Endothelial cell of umbilical vein (primary cell): ENCODE results near the gene C3orf33.
"Not testable (repeated sequence)": the region's sequence is repeated elsewhere in the genome, so short reads cannot be mapped to it uniquely, and the experiment has no call there.

Experiments used
- CTCF ChIP-seq, 2 donors: IDR thresholded peaks; 1 replicate in 1 of 2; 2 replicates in 1 of 2; pipeline ENCODE4 v1.5.1; 2011; ENCODE audit warnings: low read length in 2 of 2, mild to moderate bottlenecking in 2 of 2, moderate library complexity in 2 of 2, control low read depth in 1 of 2, inconsistent platforms in 1 of 2, low read depth in 1 of 2; ENCODE audit not compliant: insufficient read depth in 1 of 2; ENCODE audit errors: extremely low read depth in 1 of 2
- POLR2A ChIP-seq: IDR thresholded peaks from 2 replicates; pipeline ENCODE4 v1.6.1; 2012; ENCODE audit warnings: low read depth, mild to moderate bottlenecking, control low read depth, low read length

GRCh38 chr3:155813224-155813623 is 7.1 kb upstream of the C3orf33 start:
- not testable (repeated sequence) for TF ChIP-seq CTCF (IDR thresholded peaks at IDR 0.05; ENCODE audit: extremely low read depth in 1 of 2, insufficient read depth in 1 of 2, low read depth in 1 of 2, low read length in 2 of 2); POLR2A
